Calu3 (cell line): ENCODE measurements around the gene CALML4. TPM values are rescaled to one million over a fixed set of nuclear protein-coding genes. Genes with fewer than 3 reads are reported as not detected.
A peak's percentile ranks its signal among the peaks of the same experiment; 100 is the strongest.

Source experiments
- BruUV-seq: library from RNA; stranded (reverse); fragments of 400-500 nt; replicated peaks from 2 replicates; lab custom pipeline; 2021; lab: Mats Ljungman, UMichigan
- CTCF ChIA-PET: fragments of 300-600 bp; sonication (Branson Sonifier 250); formaldehyde crosslinking; loops from one replicate; lab custom pipeline; 2022; ENCODE audit warnings: antibody characterized with exemption; lab: Charles Lee
- DNase-seq: peaks from one replicate; pipeline ENCODE4 v3.0.0; 2022
- H3K27ac Mint-ChIP-seq: one replicate; pipeline ENCODE4 v1.8.0; 2022; ENCODE audit warnings: mixed read lengths; ENCODE audit not compliant: unreplicated experiment
- H3K27me3 Mint-ChIP-seq: one replicate; pipeline ENCODE4 v1.8.0; 2022; ENCODE audit warnings: mixed read lengths; ENCODE audit not compliant: unreplicated experiment
- H3K36me3 Mint-ChIP-seq: one replicate; pipeline ENCODE4 v1.8.0; 2022; ENCODE audit warnings: mild to moderate bottlenecking, moderate library complexity, mixed read lengths; ENCODE audit not compliant: insufficient read depth, unreplicated experiment
- H3K4me1 Mint-ChIP-seq: one replicate; pipeline ENCODE4 v1.8.0; 2022; ENCODE audit warnings: mild to moderate bottlenecking, low read depth, mixed read lengths; ENCODE audit not compliant: unreplicated experiment
- H3K4me3 Mint-ChIP-seq: one replicate; pipeline ENCODE4 v1.8.0; 2022; ENCODE audit warnings: mild to moderate bottlenecking, low read depth, moderate library complexity, mixed read lengths; ENCODE audit not compliant: unreplicated experiment
- H3K9me3 Mint-ChIP-seq: one replicate; pipeline ENCODE4 v1.8.0; 2022; ENCODE audit warnings: low read depth, mixed read lengths; ENCODE audit not compliant: unreplicated experiment
- intact Hi-C: fragments of 100-400 bp; cut with micrococcal nuclease; formaldehyde crosslinking; loops from one replicate; pipeline ENCODE4 v1.10.0; 2022; ENCODE audit not compliant: unreplicated experiment
- total RNA-seq: library from RNA; stranded (reverse); gene quantifications from 2 replicates; pipeline ENCODE4 v1.2.3, GENCODE V29; 2022
- TF ChIP-seq, protein P1 (sequence below): fragments of 200-600 bp; IDR thresholded peaks from one replicate; pipeline ENCODE4 v1.8.0; 2022; ENCODE audit warnings: antibody characterized with exemption; ENCODE audit not compliant: unreplicated experiment

CALML4 gene
- total RNA-seq, 1 experiment from 2014 or later = 24.1 TPM

DNA sequence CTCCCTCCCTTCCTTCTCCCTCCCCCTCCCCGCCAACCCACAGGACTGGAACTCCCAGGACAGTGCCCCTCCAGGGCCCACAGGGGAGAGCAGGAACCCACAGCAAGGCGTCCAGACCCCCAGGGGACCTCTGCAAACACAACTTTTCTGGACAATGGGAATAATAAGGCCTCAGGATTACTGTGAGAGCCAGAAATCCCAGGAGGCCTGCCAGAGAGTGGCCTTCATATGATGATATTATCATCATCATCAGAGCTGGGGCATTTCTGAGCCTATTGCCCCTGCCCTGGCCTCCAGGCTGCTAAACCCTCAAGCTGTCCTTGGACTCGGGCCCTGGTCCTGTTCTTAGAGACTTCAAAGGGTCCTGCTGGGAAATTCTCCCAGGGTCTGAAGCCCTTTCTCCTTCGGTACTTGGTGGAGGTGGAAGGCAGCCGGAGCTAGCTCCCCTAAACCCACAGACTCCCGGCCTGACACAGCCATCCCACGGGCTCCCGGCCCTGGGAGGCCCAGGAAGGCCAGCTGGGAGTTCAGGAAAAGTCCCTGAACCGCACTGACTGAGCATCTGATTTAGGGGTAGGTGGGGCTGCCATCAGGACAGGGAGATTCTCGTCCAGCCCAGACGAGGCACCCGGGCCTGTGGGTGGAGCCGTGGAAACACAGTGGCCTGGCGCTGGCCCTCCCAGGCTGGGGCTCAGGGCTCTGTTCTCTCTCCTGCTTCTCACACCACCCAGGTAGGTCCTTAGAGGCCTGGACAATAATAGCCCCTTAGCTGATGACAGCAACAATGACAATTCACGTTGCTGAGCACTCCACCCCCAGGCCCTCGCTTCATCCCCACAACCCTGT lies 4.9 kb downstream of the CALML4 start:
- intact Hi-C loops = no loop called here
- H3K4me1 Mint-ChIP-seq = peaks cover 8% of the 10 kb centered on the region
- no peaks in the 10 kb centered on the region for H3K9me3 Mint-ChIP-seq
- TF ChIP-seq, protein P1, sequence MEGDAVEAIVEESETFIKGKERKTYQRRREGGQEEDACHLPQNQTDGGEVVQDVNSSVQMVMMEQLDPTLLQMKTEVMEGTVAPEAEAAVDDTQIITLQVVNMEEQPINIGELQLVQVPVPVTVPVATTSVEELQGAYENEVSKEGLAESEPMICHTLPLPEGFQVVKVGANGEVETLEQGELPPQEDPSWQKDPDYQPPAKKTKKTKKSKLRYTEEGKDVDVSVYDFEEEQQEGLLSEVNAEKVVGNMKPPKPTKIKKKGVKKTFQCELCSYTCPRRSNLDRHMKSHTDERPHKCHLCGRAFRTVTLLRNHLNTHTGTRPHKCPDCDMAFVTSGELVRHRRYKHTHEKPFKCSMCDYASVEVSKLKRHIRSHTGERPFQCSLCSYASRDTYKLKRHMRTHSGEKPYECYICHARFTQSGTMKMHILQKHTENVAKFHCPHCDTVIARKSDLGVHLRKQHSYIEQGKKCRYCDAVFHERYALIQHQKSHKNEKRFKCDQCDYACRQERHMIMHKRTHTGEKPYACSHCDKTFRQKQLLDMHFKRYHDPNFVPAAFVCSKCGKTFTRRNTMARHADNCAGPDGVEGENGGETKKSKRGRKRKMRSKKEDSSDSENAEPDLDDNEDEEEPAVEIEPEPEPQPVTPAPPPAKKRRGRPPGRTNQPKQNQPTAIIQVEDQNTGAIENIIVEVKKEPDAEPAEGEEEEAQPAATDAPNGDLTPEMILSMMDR = no peak
- no peaks in the 10 kb centered on the region for H3K27me3 Mint-ChIP-seq
- peaks cover 51% of the 10 kb centered on the region for H3K36me3 Mint-ChIP-seq
- CTCF ChIA-PET = no interaction called here
- DNase-seq = no peak
- H3K27ac Mint-ChIP-seq = peak overlapping the region; percentile 27
- BruUV-seq = no TSS peak
- H3K4me3 Mint-ChIP-seq = no peak overlapping the region

DNA sequence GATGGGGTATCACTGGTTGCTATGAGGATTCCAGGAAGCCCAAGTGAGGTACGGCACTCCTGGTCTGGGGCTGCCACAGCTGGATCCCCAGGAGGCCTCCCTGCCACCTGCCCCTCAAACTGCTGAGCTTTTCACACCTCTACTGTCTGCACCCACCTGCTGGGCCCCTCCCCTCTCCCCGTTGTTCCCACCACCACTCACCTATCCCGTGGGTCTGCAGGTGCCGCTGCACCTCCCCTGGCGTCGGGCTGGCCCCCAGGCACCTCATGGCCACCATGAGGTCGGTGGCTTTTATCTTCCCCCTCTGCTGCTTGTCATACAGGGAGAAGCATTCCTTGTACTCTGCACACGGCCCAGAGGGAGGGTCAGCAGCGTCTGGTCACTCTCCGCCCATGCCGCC lies 5.8 kb downstream of the CALML4 start:
- no TSS peak for BruUV-seq
- DNase-seq = no peak
- H3K36me3 Mint-ChIP-seq = peaks cover 54% of the 10 kb centered on the region
- H3K27me3 Mint-ChIP-seq = no peaks in the 10 kb centered on the region
- CTCF ChIA-PET = interaction anchor here (0.6 kb wide), 1 partner anchor 86 kb away, joined by 3 read pairs; no protein-coding TSS in a partner anchor
- TF ChIP-seq, protein P1 = no peak
- intact Hi-C loops = no loop called here
- H3K27ac Mint-ChIP-seq = peak overlapping the region; percentile 27
- no peaks in the 10 kb centered on the region for H3K9me3 Mint-ChIP-seq
- H3K4me1 Mint-ChIP-seq = no peaks in the 10 kb centered on the region
- H3K4me3 Mint-ChIP-seq = no peak overlapping the region

DNA sequence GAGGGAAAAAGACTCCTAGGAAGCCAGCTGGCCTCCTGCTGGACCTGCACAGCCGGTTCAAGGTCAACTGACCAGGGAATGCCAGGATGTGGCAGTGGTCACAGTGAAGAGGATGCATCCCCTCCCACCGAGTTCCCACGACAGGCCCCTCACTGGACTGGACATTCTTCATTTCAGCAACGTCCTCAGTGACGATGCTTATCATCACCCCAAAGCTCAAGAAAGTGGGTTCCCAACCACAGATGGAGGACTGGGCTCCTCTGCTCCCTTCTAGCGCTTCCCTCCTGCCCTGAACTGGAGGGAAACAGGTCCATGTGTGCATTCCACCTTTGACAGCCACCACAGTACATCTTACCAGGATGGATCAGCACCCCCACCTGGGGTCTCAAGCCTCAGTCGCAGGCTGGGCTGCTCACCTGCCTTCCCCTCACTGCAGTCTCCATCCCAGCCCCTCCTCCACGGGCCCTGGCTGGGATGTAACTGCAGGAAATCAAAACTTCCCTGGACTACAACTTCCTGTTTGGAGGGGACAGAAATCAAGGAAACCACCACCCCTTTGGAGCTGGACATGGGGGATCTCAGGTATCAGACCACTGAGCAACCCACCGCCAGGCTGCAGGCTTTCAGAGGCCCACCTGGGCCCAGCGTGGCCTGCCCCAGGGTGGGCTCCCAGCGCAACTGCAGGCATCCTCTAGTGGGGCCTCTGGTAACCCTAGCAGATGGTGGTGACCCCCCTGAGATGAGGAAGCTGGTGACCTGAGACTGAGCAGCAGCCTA lies 7.3 kb downstream of the CALML4 start:
- Mint-ChIP-seq H3K4me1 (no peaks in the 10 kb centered on the region), H3K36me3 (peaks cover 61% of the 10 kb centered on the region), H3K9me3 (no peaks in the 10 kb centered on the region), H3K4me3 (no peak overlapping the region), H3K27me3 (no peaks in the 10 kb centered on the region), H3K27ac (peak overlapping the region; percentile 58)
- no TSS peak for BruUV-seq
- TF ChIP-seq, protein P1 = no peak
- DNase-seq = no peak
- CTCF ChIA-PET = interaction anchor here (0.6 kb wide), 1 partner anchor 43 kb away, joined by 3 read pairs; no protein-coding TSS in a partner anchor
- intact Hi-C loops = no loop called here

DNA sequence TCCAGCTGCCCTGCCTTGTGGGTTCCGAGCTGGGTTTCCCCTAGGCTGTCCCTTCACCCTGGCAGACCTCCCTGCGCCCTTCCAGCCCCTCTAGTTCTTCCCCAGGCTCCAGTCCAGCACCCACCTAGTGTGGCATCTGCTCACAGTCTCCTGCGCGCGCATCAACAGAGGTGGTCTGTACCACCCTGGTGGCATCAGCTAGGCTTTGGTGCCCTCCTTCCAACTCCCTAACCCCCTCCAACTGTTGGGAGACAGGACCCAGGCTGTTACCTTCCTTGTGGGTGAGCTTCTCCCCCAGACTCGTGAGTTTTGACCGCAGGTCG lies 8.0 kb downstream of the CALML4 start:
- DNase-seq = no peak
- intact Hi-C loops = no loop called here
- TF ChIP-seq, protein P1 = no peak
- BruUV-seq = no TSS peak
- Mint-ChIP-seq H3K4me1 (no peaks in the 10 kb centered on the region), H3K27ac (peak overlapping the region; percentile 58), H3K36me3 (peaks cover 68% of the 10 kb centered on the region), H3K9me3 (no peaks in the 10 kb centered on the region), H3K4me3 (no peak overlapping the region), H3K27me3 (no peaks in the 10 kb centered on the region)
- CTCF ChIA-PET = interaction anchor here (0.8 kb wide), 1 partner anchor 33 kb away, joined by 3 read pairs; no protein-coding TSS in a partner anchor
